ENCODE data around the gene FBN1. TPM values are rescaled to one million over a fixed set of nuclear protein-coding genes. Genes with fewer than 3 reads are reported as not detected.

Gene FBN1
- total and polyA plus RNA-seq, 2 donors (not counting 3 experiments of a cell fraction or from before 2014, with no cell fraction given), result 107 to 111 TPM

DNA sequence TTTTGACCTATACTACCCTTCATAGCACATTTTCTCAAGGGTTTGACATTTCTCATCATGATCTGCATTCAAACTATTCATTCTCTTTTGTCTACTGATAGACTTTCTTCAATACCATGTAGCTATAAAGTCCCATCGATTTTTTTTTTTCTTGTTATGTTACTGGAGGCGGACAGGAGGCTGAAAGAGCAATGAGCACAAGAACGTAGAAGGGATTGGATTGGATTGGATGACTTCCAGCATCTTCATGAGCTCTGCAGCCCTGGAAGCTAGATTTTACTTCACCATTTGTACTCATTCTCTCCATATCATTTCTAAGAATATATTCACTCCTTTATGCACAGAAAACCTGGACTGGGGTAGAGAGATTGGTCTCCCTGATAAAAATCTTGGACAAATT, 271.0 kb downstream of the FBN1 start:
- intact Hi-C loops (cut with micrococcal nuclease) (loop anchor here (2.0 kb wide), 1 partner anchor 18 kb away; no protein-coding TSS in a partner anchor), dilution Hi-C loops (cut with MboI; ENCODE audit: extremely low pct_ligation_motif_present, low sequenced_read_pairs) (no loop called here)
- POLR2A ChIA-PET, result no interaction called here
- Histone ChIP-seq H3K79me2 (ENCODE audit: control insufficient read depth, insufficient read depth, low read length) (no peaks in the 10 kb centered on the region), H4K20me1 (replicated peaks; ENCODE audit: control insufficient read depth, extremely low read depth, insufficient read depth, low read length) (no peaks in the 10 kb centered on the region), H3K9ac (replicated peaks; ENCODE audit: extremely low read depth, insufficient read depth, low read length) (no peak overlapping the region), H3K27ac (ENCODE audit: insufficient read depth, low read depth, low read length) (no peak overlapping the region), H3K4me1 (ENCODE audit: control insufficient read depth, extremely low read depth, insufficient read depth, low read length) (peaks cover 10% of the 10 kb centered on the region), H3K27me3 (ENCODE audit: control insufficient read depth in 2 of 2, insufficient read depth in 2 of 2, low read length in 2 of 2) (no peaks in the 10 kb centered on the region), H3K4me3 (replicated peaks in 1 of 3; ENCODE audit: insufficient read depth in 1 of 3, low read depth in 1 of 3, low read length in 3 of 3) (no peak overlapping the region), H2AFZ (ENCODE audit: low read depth, low read length) (peak overlapping the region; percentile 98), H3K9me3 (replicated peaks; ENCODE audit: control insufficient read depth, insufficient read depth, low read length) (no peaks in the 10 kb centered on the region), H3K9me1 (replicated peaks; ENCODE audit: control insufficient read depth, extremely low read depth, insufficient read depth, low read length) (no peaks in the 10 kb centered on the region), H3K36me3 (ENCODE audit: control insufficient read depth in 2 of 2, extremely low read depth in 1 of 2, insufficient read depth in 2 of 2, low read length in 2 of 2) (no peaks in the 10 kb centered on the region), H3K4me2 (ENCODE audit: insufficient read depth, low read length) (peak overlapping the region; percentile 82)
- DNase-seq (ENCODE audit: low read depth, low spot score), result no peak
- no peak for FAIRE-seq
- BruUV-seq (replicated peaks), result no TSS peak
- no peak for TF ChIP-seq FOS (IDR thresholded peaks at IDR 0.05; ENCODE audit: borderline replicate concordance, insufficient read depth, low read length)
- no peak for TF ChIP-seq MYC (IDR thresholded peaks at IDR 0.05; ENCODE audit: low read depth, low read length)
- no peak for TF ChIP-seq GATA2 (IDR thresholded peaks at IDR 0.05; ENCODE audit: insufficient read depth, insufficient read length, low read depth, low read length)
- no peak for TF ChIP-seq JUN (IDR thresholded peaks at IDR 0.05; ENCODE audit: borderline replicate concordance, insufficient read depth, insufficient read length, low read depth)
- TF ChIP-seq POLR2A (IDR thresholded peaks at IDR 0.05; ENCODE audit: low read depth, low read length), result no peak
- TF ChIP-seq, protein P1, sequence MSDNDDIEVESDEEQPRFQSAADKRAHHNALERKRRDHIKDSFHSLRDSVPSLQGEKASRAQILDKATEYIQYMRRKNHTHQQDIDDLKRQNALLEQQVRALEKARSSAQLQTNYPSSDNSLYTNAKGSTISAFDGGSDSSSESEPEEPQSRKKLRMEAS (IDR thresholded peaks at IDR 0.05; ENCODE audit: insufficient read depth, insufficient read length), result no peak
- no peak for TF ChIP-seq EZH2 (IDR thresholded peaks at IDR 0.05; ENCODE audit: borderline replicate concordance, low read depth, low read length, severe bottlenecking)
- TF ChIP-seq, protein P2, sequence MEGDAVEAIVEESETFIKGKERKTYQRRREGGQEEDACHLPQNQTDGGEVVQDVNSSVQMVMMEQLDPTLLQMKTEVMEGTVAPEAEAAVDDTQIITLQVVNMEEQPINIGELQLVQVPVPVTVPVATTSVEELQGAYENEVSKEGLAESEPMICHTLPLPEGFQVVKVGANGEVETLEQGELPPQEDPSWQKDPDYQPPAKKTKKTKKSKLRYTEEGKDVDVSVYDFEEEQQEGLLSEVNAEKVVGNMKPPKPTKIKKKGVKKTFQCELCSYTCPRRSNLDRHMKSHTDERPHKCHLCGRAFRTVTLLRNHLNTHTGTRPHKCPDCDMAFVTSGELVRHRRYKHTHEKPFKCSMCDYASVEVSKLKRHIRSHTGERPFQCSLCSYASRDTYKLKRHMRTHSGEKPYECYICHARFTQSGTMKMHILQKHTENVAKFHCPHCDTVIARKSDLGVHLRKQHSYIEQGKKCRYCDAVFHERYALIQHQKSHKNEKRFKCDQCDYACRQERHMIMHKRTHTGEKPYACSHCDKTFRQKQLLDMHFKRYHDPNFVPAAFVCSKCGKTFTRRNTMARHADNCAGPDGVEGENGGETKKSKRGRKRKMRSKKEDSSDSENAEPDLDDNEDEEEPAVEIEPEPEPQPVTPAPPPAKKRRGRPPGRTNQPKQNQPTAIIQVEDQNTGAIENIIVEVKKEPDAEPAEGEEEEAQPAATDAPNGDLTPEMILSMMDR (IDR thresholded peaks at IDR 0.05; ENCODE audit: extremely low read depth in 1 of 2, insufficient read depth in 1 of 2, low read depth in 1 of 2, low read length in 2 of 2), result no peak
- TF ChIP-seq POLR2AphosphoS5 (IDR thresholded peaks at IDR 0.05; ENCODE audit: insufficient read depth, low read depth, low read length), result no peak
- CTCF ChIA-PET, result interaction anchor here (0.8 to 2.6 kb wide), 10 partner anchors 9 to 427 kb away, joined by 3 to 14 read pairs (median 4); no protein-coding TSS in a partner anchor

Measured in endothelial cell of umbilical vein (primary cell).